Colon (tissue), 2 donors: ENCODE measurements around the gene NKAIN2.
A peak's percentile ranks its signal among the peaks of the same experiment; 100 is the strongest.
"Not testable (repeated sequence)": the region's sequence is repeated elsewhere in the genome, so short reads cannot be mapped to it uniquely, and the experiment has no call there.

Experiments
- FAIRE-seq: peaks from 2 replicates; lab custom pipeline; 2012; peaks lifted over from hg19 to GRCh38; lab: Jason Lieb, UNC
- donor health status: control.
- donor health status: control.

Gene NKAIN2

DNA sequence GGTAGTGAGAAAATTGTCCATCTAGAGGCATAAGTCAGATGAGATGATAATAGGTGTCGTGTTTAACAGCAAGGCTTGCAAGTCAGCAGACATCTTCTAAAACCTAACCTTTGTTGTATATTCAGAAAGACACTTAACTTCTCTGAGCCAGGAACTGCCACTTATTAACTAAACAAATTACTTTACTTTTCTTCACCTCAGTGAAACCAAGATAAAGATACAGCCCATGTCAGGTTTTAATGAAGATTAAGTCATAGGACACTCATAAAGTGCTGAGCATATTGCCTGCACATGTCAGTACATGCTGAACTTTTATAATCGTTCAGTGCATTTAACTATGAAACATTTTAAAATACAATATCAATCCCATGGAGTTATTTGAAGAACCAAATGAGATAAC is 286.8 kb downstream of the NKAIN2 start:
- FAIRE-seq = no peak

DNA sequence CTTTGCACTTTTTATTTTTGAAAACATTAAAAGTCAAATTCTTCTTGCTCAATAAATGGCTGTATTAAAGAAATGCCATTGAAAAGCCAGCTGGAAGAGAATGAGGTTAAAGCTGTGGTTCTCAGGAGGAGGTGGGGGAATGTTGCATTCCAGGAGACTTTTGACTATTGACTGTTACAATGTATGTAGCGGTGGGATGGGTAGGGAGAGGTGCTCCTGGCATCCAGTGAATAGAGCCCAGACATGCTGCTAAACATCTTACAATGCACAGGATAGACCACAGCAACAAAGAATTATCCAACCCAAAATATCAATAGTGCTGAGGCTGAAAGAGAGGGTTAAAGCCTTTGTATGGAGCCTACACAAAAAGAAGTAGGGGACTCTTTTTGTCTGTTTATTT is 295.9 kb downstream of the NKAIN2 start:
- FAIRE-seq = no peak

GRCh38 chr6:124110514-124110913 is 306.8 kb downstream of the NKAIN2 start:
- no peak for FAIRE-seq

- FAIRE-seq = no peak
These were observed 315.9 kb downstream of the NKAIN2 start for GRCh38 chr6:124119596-124119995.

DNA sequence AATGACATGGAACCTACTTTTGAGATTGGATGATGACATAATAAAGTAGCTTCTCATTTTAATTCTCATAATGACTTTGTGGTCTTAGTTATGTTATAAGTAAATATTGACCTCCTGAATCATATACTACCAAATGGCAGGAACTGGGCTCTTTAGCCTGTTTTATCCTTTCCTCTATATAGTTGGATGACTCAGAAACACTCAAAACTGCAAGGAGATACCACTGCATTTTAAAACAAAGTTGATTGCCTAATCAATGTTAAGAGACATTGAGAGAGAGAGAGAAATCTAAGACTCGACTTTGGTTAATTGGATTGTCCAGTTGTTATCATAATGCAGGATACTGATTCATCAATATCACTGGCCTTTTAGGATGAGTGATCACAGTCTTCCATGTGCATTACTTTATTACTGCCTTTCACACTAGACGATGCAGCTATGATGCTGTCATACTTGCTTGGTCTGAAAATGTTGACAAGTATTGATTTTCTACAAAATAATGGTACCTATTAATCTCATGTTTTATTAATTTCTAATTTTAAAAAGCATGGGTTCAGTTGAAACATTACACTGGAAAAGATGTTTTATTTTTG is 320.0 kb downstream of the NKAIN2 start:
- FAIRE-seq = no peak

- FAIRE-seq = no peak
These were observed 327.6 kb downstream of the NKAIN2 start for GRCh38 chr6:124131259-124131658.

DNA sequence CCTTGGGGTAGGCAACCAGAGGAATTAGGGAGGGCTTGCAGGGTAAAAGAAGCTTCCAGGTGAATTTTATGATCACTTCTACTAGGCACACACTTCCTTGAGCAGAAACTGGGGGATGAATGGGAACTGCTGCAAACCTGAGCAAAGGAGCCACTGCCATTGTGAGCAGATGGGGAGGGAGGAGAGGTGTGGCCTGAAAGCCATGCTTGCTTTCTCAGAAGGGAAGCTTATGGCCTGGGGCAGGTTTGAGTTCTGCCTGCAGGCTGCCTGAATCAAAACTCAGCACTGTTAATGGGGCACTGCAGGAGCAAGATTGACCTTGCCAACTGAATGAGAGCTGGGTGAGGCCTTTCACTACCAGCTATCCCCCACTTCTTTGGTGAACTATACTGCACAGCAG is 328.1 kb downstream of the NKAIN2 start:
- no peak for FAIRE-seq

- no peak for FAIRE-seq
These were observed 328.6 kb downstream of the NKAIN2 start for GRCh38 chr6:124132256-124132655.

- FAIRE-seq = no peak
These were observed 339.2 kb downstream of the NKAIN2 start for GRCh38 chr6:124142852-124143251.

DNA sequence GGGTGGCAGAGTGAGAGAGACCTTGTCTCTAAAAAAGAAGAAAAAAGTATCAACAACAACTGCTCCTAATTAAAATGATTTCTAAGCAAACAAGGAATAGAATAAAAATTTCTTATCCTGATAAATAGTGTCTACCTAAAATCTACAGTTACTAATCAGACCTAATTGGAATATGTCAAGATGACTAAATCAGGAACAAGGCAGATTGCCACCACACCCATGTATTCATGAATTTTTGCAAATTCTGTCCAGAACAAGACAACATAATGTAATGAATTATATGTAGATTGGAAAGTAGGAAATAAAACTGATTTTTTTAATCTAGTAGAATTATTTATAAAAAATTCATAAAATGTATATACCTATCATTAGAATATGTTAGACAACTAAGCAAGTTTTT is 339.8 kb downstream of the NKAIN2 start:
- peak; percentile 36 for FAIRE-seq

DNA sequence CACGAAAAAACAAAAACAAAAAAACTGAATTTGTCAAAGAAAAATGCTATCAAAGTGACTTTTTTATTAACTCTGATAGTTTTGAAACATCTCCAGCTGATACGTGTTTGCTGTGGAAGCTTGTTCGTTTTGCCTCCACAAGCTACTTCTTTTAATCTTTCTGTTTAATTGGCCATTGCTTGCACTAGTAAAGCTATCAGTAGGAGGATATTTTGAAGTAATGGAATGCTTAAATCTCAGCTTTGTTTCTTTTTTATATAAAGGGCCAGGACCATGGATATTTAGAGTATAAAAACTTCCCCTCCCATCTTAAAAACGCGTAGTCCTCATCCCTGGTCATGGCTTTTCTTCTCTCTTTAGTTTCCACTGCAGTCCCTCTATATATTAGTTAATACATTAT is 344.0 kb downstream of the NKAIN2 start:
- FAIRE-seq = no peak

GRCh38 chr6:124148236-124148957 is 344.7 kb downstream of the NKAIN2 start:
- FAIRE-seq = no peak

- no peak for FAIRE-seq
These were observed 346.0 kb downstream of the NKAIN2 start for GRCh38 chr6:124149646-124150045.

GRCh38 chr6:124158024-124158423 is 354.4 kb downstream of the NKAIN2 start:
- no peak for FAIRE-seq

GRCh38 chr6:124163676-124164075 is 360.0 kb downstream of the NKAIN2 start:
- FAIRE-seq = no peak

DNA sequence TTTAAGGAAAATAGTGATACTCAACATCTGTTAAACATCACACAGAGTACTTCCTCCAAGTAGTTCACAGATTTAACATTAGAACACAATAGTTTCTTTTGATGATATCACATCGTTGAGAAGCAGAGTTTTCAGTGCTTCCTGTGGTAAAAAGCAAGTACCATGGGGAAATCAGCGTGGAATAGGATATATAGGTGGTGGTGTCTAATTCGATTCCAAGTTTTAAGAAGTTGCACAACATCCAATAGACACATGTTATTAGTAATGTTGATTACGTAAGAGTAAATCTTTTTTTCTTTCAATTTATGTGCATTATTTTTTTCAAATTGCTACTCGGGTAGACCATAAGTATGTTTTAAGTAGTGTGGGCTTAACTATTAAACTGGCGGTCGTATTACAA is 360.7 kb downstream of the NKAIN2 start:
- no peak for FAIRE-seq

GRCh38 chr6:124167249-124167648 is 363.6 kb downstream of the NKAIN2 start:
- not testable (repeated sequence) for FAIRE-seq

GRCh38 chr6:124190256-124190655 is 386.6 kb downstream of the NKAIN2 start:
- FAIRE-seq = no peak

GRCh38 chr6:124193132-124193531 is 389.5 kb downstream of the NKAIN2 start:
- FAIRE-seq = no peak

DNA sequence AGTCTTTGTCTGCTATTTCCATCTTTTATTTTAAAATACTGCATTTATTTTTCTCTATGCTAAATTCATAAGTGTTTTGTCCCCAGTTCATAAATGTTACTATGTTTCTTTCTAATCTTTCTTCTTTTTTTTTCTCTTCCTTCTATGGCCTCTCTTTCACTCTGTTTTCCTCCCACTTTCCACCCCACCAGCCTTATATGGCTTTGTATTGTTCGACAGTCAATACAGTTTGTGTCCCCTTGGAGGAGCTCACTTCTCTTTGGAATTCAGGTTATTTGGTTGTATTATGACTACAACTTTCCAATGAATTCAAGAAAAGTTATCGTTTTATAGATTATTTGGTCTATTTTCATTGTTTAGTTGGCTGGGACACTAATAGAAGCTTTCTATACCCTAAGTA is 393.5 kb downstream of the NKAIN2 start:
- FAIRE-seq = no peak

DNA sequence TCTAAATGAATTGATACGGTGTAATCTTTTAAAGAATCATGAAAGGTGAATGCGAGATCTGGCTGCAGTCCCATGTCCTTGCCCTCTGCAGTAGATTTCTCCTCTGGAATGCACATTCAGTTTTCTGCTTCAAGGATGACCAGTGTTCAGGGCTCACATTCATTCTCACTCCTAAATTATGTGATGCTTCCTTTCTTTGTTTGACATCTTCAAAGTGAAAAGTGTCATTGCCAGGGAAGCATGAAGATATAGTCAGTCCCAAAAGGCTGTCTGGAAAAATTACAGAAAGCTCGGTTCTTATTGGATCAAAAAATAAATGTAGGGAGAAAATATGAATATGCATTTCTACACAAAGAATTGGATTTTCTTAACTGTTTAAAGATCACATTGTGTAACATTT is 395.6 kb downstream of the NKAIN2 start:
- no peak for FAIRE-seq

DNA sequence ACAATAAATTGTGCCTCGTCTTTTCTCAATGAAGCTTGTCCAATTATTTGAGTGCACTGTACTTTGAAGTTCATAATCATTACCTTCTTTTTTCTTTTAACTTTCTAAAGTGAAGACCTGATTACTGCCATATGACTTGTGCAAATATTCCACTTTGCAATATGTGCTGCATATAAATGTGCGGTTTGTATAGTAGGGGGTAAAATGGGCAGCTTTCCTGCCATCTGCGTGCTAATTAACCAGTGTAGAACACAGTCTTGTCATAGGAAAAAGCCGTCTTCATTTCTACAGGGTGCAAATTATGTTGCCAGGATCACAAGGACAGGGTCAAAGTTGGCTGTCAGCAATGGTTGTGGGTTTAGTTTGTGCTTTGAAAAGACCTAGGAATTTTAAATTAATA is 397.0 kb downstream of the NKAIN2 start:
- FAIRE-seq = no peak

GRCh38 chr6:124203101-124203811 is 399.6 kb downstream of the NKAIN2 start:
- FAIRE-seq = no peak

GRCh38 chr6:124203812-124204167 is 400.1 kb downstream of the NKAIN2 start:
- no peak for FAIRE-seq
